ENCODE measurements around the gene ADRB1. TPM values are rescaled to one million over a fixed set of nuclear protein-coding genes. Genes with fewer than 3 reads are reported as not detected.

Gene ADRB1
- total RNA-seq, 4 donors from 2014 or later: 3.1 to 8.0 (median 4.6) TPM; not detected in 1

DNA sequence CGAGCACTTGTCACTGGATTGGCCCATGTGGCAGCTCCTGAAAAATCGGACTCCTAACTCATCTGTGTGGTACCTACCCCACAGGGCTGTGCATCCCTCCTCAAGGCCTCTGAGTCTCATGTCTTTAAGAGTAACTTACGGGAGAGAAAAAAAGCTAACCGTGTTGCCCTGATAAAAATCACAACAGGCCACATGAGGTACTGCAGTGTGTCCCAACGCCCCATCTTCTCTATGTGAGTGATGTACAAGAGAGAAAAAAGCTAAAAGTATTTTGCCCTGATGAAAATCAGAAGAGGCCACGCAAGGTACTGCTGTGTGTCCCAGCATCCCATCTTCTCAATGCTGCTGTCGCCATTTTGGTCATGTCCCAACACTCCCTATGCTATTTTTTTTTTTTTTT is 41.2 kb upstream of the ADRB1 start:
- no peak overlapping the region for H3K4me3 ChIP-seq
- no peak for DNase-seq
- no peaks in the 10 kb centered on the region for H3K36me3 ChIP-seq
- no peaks in the 10 kb centered on the region for H3K9me3 ChIP-seq
- H3K27me3 ChIP-seq: no peaks in the 10 kb centered on the region
- H3K27ac ChIP-seq: no peak overlapping the region
- TF ChIP-seq POLR2A (IDR thresholded peaks at IDR 0.05): no peak
- TF ChIP-seq, protein P1, sequence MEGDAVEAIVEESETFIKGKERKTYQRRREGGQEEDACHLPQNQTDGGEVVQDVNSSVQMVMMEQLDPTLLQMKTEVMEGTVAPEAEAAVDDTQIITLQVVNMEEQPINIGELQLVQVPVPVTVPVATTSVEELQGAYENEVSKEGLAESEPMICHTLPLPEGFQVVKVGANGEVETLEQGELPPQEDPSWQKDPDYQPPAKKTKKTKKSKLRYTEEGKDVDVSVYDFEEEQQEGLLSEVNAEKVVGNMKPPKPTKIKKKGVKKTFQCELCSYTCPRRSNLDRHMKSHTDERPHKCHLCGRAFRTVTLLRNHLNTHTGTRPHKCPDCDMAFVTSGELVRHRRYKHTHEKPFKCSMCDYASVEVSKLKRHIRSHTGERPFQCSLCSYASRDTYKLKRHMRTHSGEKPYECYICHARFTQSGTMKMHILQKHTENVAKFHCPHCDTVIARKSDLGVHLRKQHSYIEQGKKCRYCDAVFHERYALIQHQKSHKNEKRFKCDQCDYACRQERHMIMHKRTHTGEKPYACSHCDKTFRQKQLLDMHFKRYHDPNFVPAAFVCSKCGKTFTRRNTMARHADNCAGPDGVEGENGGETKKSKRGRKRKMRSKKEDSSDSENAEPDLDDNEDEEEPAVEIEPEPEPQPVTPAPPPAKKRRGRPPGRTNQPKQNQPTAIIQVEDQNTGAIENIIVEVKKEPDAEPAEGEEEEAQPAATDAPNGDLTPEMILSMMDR (IDR thresholded peaks at IDR 0.05): no peak
- peaks cover 0 to 9% (median 1%) of the 10 kb centered on the region in 4 donors for H3K4me1 ChIP-seq

DNA sequence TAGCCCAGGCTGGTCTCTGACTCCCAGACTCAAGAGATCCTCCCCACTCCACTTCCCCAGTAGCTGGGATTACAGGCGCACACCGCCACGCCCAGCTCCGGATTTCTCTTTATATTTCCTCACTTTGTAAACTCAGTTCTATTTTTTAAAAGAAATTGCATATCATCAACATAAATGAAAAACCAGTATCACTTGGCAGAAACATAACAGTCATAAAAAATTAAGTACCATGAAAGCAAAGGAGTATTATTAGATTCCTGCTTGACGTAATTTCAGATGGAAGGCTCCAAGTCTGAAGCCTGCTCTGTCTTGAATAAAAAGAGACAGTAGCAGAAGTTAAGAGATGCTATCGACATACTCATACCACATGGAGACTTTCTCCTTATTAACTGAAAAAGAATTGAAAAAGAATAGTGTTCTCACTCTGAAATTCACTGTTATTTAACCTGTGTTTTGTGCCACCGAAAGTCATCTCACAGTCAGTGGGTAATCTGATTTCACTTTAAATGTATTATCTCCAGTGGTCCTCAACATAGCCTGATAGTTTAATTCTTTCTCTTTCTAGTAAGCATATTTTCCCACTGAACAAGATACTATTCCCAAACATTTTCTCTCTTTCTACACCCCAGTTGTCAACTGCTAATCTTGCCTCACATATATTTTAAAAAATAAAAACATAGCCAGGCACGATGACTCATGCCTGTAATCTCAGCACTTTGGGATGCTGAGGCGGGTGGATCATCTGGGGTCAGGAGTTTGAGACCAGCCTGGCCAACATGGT is 40.3 kb upstream of the ADRB1 start:
- Histone ChIP-seq H3K36me3 (no peaks in the 10 kb centered on the region), H3K9me3 (no peaks in the 10 kb centered on the region), H3K4me1 (peaks cover 0 to 9% (median 1%) of the 10 kb centered on the region in 4 donors), H3K27ac (no peak overlapping the region), H3K4me3 (no peak overlapping the region), H3K27me3 (no peaks in the 10 kb centered on the region)
- TF ChIP-seq, protein P1 (IDR thresholded peaks at IDR 0.05): no peak
- no peak for TF ChIP-seq POLR2A (IDR thresholded peaks at IDR 0.05)
- DNase-seq: no peak

DNA sequence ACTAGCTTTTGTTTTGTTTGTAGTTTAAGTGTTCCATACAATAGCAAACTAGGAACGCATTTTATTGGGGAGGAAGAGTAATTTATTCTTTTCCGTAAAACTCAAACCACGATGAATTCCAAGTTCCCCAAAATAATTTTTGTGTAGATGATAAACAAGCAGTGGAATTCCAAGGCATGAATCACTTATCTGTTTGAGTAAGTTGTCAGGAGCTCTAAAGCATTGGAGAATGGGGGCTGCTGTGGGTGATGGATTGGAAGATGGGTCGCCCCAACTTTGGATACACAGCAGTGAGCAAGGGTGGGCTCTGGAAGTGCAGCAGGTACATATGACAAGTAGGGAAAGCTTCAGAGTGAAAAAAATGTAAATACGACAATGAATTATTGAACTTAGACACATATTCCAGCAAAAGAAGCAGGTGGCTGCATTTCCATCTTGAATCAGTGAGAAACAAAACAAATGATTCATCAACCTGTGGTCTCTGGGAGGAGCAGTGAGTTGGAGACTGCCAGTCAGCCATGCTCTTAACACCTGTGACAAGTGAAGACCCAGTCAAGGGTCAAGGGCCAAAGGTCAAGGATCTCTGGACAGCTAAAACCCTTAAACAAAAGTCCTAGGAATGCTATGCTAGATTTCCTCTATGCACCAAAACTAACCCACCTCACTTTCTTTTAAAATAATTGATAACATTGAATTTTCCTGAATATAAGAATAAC is 34.2 kb upstream of the ADRB1 start:
- H3K9me3 ChIP-seq: no peaks in the 10 kb centered on the region
- DNase-seq: no peak
- TF ChIP-seq, protein P1 (IDR thresholded peaks at IDR 0.05): no peak
- TF ChIP-seq POLR2A (IDR thresholded peaks at IDR 0.05): no peak
- no peaks in the 10 kb centered on the region for H3K4me1 ChIP-seq
- no peaks in the 10 kb centered on the region for H3K27me3 ChIP-seq
- no peak overlapping the region for H3K27ac ChIP-seq
- H3K4me3 ChIP-seq: no peak overlapping the region
- H3K36me3 ChIP-seq: no peaks in the 10 kb centered on the region

GRCh38 chr10:114010316-114010715 is 33.4 kb upstream of the ADRB1 start:
- H3K27ac ChIP-seq: no peak overlapping the region
- H3K36me3 ChIP-seq: no peaks in the 10 kb centered on the region
- no peaks in the 10 kb centered on the region for H3K27me3 ChIP-seq
- no peaks in the 10 kb centered on the region for H3K9me3 ChIP-seq
- no peak for DNase-seq
- no peak overlapping the region for H3K4me3 ChIP-seq
- TF ChIP-seq, protein P1 (IDR thresholded peaks at IDR 0.05): no peak
- no peak for TF ChIP-seq POLR2A (IDR thresholded peaks at IDR 0.05)
- no peaks in the 10 kb centered on the region for H3K4me1 ChIP-seq

DNA sequence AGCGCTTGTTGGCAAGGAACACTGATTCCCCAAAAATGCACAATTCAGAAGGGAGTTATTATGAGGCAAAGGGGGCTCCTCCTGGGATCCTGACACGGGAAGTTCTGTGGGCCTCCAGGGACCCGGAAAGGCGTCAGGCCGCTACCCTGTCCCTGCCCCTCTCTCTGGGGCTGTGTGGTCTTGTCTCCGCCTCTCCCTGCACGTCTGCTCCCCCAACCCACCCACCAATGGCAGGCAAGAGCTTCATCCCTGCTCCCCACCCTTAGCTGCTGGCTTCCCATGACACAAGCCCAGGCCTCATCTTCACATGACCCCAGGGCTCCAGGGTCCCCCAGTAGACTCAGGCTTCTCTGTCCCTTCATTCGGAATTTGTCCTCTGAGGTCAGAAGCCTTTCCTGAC is 31.0 kb upstream of the ADRB1 start:
- H3K4me1 ChIP-seq: no peaks in the 10 kb centered on the region
- no peak overlapping the region for H3K4me3 ChIP-seq
- H3K27me3 ChIP-seq: no peaks in the 10 kb centered on the region
- TF ChIP-seq, protein P1 (IDR thresholded peaks at IDR 0.05): no peak
- no peak for TF ChIP-seq POLR2A (IDR thresholded peaks at IDR 0.05)
- DNase-seq: no peak
- H3K27ac ChIP-seq: no peak overlapping the region
- no peaks in the 10 kb centered on the region for H3K36me3 ChIP-seq
- H3K9me3 ChIP-seq: no peaks in the 10 kb centered on the region

Data from Peyer's patch (tissue), 4 donors.